ENCODE results near the gene CCDC18. TPM values are rescaled to one million over a fixed set of nuclear protein-coding genes. Genes with fewer than 3 reads are reported as not detected.

The CCDC18 gene
- total RNA-seq, 2 experiments from 2014 or later = 5.4 to 7.0 TPM

DNA sequence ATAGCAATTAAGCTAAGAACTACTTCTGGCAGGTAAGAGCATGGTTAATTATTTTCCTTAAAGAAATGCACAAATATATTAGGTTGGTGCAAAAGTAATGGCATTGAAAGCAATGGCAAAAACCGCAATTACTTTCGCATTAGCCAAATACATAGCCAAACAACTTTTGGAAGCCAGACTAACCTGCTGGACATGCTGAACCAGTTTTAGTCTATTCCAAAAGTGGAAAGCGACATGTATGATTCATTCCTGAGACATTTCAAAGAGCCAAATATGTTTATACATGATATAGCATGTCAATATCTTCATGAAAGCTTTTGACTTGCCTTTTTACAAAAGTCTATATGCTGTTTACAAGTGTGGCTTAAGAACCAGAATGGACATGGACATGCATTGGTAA lies 141.8 kb downstream of the CCDC18 start:
- POLR2A ChIA-PET = no interaction called here
- ATAC-seq (ENCODE audit: poor library complexity) = no peak
- H3K27me3 Mint-ChIP-seq = no peaks in the 10 kb centered on the region

DNA sequence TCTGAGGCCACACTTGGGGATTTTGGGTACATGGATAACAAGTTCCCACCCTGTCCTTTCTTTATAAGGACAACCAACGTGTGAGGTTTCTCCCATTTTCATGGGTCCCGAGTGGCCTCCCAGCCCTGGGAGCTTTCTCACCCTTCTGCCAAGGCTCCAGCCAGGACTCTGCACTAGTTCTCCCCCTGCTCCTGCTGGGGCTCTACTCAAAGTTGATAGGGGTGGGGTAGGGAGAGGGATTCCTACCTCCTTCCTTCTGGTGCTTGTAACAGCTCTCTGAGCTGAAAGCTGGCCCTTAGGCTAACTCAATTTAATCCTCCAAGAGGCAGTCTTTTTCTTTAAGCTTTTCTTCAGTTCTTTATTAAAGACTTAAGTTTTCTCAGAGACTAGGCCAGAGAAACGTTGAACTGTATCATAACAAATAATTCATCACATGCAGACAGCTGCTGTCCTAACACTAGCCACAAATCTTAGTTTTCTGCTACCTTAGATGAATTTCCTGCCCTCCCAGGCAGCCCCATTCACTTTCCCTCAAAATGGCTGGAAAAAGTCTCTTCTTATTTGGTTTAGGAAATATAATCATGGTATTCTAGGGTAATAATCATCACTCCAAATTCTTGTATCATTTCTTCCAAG lies 142.8 kb downstream of the CCDC18 start:
- Histone ChIP-seq H3K9me3 (ENCODE audit: control insufficient read depth in 1 of 2, insufficient read depth in 1 of 2, low read length in 2 of 2) (no peaks in the 10 kb centered on the region), H3K4me1 (ENCODE audit: insufficient read depth, low read length) (no peaks in the 10 kb centered on the region), H3K27ac (ENCODE audit: low read depth in 1 of 2, low read length in 2 of 2) (no peak overlapping the region), H3K27me3 (ENCODE audit: control insufficient read depth in 1 of 2, insufficient read depth in 2 of 2, low read length in 2 of 2) (no peaks in the 10 kb centered on the region), H3K4me3 (ENCODE audit: low read length) (no peak overlapping the region), H3K36me3 (ENCODE audit: insufficient read depth, low read length) (peaks cover 2% of the 10 kb centered on the region)
- H3K4me3 Mint-ChIP-seq = no peak overlapping the region
- ChIA-PET POLR2A (no interaction called here), CTCF (no interaction called here)
- H3K36me3 Mint-ChIP-seq (ENCODE audit: low read depth) = peaks cover 26% of the 10 kb centered on the region
- H3K27me3 Mint-ChIP-seq = no peaks in the 10 kb centered on the region
- DNase-seq = no peak
- ATAC-seq (ENCODE audit: poor library complexity) = no peak
- no peaks in the 10 kb centered on the region for H3K4me1 Mint-ChIP-seq (ENCODE audit: low read depth)
- intact Hi-C loops (cut with DNase I, micrococcal nuclease) = no loop called here
- H3K27ac Mint-ChIP-seq = no peak overlapping the region
- TF ChIP-seq, protein P1, sequence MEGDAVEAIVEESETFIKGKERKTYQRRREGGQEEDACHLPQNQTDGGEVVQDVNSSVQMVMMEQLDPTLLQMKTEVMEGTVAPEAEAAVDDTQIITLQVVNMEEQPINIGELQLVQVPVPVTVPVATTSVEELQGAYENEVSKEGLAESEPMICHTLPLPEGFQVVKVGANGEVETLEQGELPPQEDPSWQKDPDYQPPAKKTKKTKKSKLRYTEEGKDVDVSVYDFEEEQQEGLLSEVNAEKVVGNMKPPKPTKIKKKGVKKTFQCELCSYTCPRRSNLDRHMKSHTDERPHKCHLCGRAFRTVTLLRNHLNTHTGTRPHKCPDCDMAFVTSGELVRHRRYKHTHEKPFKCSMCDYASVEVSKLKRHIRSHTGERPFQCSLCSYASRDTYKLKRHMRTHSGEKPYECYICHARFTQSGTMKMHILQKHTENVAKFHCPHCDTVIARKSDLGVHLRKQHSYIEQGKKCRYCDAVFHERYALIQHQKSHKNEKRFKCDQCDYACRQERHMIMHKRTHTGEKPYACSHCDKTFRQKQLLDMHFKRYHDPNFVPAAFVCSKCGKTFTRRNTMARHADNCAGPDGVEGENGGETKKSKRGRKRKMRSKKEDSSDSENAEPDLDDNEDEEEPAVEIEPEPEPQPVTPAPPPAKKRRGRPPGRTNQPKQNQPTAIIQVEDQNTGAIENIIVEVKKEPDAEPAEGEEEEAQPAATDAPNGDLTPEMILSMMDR (IDR thresholded peaks at IDR 0.05) = no peak
- no peaks in the 10 kb centered on the region for H3K9me3 Mint-ChIP-seq

More for the DNA sequence above, 141.8 kb downstream of the CCDC18 start:
- no peaks in the 10 kb centered on the region for H3K4me1 Mint-ChIP-seq (ENCODE audit: low read depth)
- H3K36me3 ChIP-seq (ENCODE audit: insufficient read depth, low read length) = peaks cover 2% of the 10 kb centered on the region
- no peak overlapping the region for H3K4me3 Mint-ChIP-seq
- H3K9me3 Mint-ChIP-seq = no peaks in the 10 kb centered on the region
- intact Hi-C loops (cut with DNase I, micrococcal nuclease) = no loop called here
- TF ChIP-seq, protein P1 (IDR thresholded peaks at IDR 0.05) = no peak
- no peaks in the 10 kb centered on the region for H3K4me1 ChIP-seq (ENCODE audit: insufficient read depth, low read length)
- H3K9me3 ChIP-seq (ENCODE audit: control insufficient read depth in 1 of 2, insufficient read depth in 1 of 2, low read length in 2 of 2) = no peaks in the 10 kb centered on the region
- DNase-seq = no peak
- CTCF ChIA-PET = no interaction called here
- no peak overlapping the region for H3K4me3 ChIP-seq (ENCODE audit: low read length)
- no peak overlapping the region for H3K27ac ChIP-seq (ENCODE audit: low read depth in 1 of 2, low read length in 2 of 2)
- H3K27me3 ChIP-seq (ENCODE audit: control insufficient read depth in 1 of 2, insufficient read depth in 2 of 2, low read length in 2 of 2) = no peaks in the 10 kb centered on the region
- no peak overlapping the region for H3K27ac Mint-ChIP-seq
- peaks cover 29% of the 10 kb centered on the region for H3K36me3 Mint-ChIP-seq (ENCODE audit: low read depth)

DNA sequence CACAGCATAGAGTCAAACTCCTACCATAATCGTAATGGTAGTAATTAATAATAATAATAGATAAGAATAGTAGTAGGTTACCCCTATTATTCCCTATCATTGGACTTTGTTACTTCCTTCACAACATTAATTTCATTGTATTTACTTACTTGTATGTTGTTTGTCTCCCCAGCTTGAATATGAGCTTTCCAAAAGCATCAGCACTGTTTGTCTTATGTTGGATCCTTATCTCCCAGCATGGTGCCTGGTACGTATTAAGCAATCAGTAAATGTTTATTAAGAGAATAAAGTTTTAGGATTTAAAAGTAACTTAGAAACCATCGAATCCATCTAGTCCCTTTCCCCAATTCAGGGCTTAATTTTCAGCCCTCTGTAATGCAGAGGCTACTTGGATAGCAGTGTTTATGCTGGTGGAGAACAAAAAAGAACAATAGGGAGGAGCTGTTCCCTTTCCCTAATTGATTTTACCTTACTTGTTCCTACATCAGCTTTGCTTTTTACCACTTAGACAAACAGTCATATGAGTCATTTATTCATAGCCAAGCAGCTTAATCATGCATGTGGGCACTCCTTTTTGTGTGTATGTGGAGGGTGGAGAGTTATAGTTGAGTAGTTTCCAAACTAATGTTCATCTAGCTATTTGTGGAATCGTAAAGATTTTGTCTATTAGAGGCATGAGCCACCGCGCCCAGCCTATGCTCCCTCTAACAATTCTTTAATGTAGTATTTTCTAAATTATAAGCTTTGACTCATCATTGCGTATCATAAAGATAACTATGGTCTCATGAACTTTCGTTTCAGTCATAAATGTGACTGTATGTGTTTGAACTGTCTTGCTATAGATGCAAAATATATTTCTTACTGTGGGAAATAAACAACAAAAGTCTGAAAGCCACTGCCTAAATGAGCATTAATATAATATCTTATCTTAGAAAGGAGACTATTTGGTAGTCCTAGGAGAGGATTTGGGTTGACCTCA lies 144.3 kb downstream of the CCDC18 start:
- peaks cover 2% of the 10 kb centered on the region for H3K36me3 ChIP-seq (ENCODE audit: insufficient read depth, low read length)
- H3K4me3 ChIP-seq (ENCODE audit: low read length) = no peak overlapping the region
- Mint-ChIP-seq H3K4me1 (ENCODE audit: low read depth) (no peaks in the 10 kb centered on the region), H3K27ac (no peak overlapping the region), H3K36me3 (ENCODE audit: low read depth) (peaks cover 18% of the 10 kb centered on the region), H3K4me3 (no peak overlapping the region), H3K9me3 (no peaks in the 10 kb centered on the region), H3K27me3 (no peaks in the 10 kb centered on the region)
- H3K27ac ChIP-seq (ENCODE audit: low read depth in 1 of 2, low read length in 2 of 2) = no peak overlapping the region
- H3K27me3 ChIP-seq (ENCODE audit: control insufficient read depth in 1 of 2, insufficient read depth in 2 of 2, low read length in 2 of 2) = no peaks in the 10 kb centered on the region
- ChIA-PET POLR2A (interaction anchor here (0.6 to 1.0 kb wide), 2 partner anchors 16 to 20 kb away, joined by 3 read pairs; no protein-coding TSS in a partner anchor), CTCF (interaction anchor here (1.4 kb wide), 1 partner anchor 20 kb away, joined by 3 read pairs; no protein-coding TSS in a partner anchor)
- TF ChIP-seq, protein P1 (IDR thresholded peaks at IDR 0.05) = no peak
- H3K9me3 ChIP-seq (ENCODE audit: control insufficient read depth in 1 of 2, insufficient read depth in 1 of 2, low read length in 2 of 2) = no peaks in the 10 kb centered on the region
- DNase-seq = no peak
- intact Hi-C loops (cut with DNase I, micrococcal nuclease) = loop anchor here in 1 of 2 experiments (5.0 kb wide), 1 partner anchor 38 kb away; no protein-coding TSS in a partner anchor
- no peaks in the 10 kb centered on the region for H3K4me1 ChIP-seq (ENCODE audit: insufficient read depth, low read length)
- no peak for ATAC-seq (ENCODE audit: poor library complexity)

Other genes starting within 250 kb of the CCDC18 start
- gene DIPK1A, start 219.3 kb upstream of the CCDC18 start, total RNA-seq = 1 to 10 TPM; 7.0 to 7.3 TPM
- 10 to 100 TPM; 37.9 to 39.3 TPM for gene MTF2, start 101.4 kb upstream of the CCDC18 start, total RNA-seq
- 10 to 100 TPM; 42.3 to 43.2 TPM for gene TMED5, start 311 bp upstream of the CCDC18 start, total RNA-seq
- 10 to 100 TPM; 51.4 to 54.4 TPM for gene DR1, start 165.2 kb downstream of the CCDC18 start, total RNA-seq

Measured in CD4-positive, alpha-beta T cell (primary cell).